ENCODE results near the gene INPP1.

GRCh38 chr2:190404487-190404886 is 61.1 kb downstream of the INPP1 start:
- TF ChIP-seq CTCF (IDR thresholded peaks at IDR 0.05) (no peak), POLR2A (IDR thresholded peaks at IDR 0.05) (no peak)

Measured in right lobe of liver (tissue), 4 donors.